Body of pancreas (tissue), 4 donors: ENCODE data around the gene IFITM1.
A peak's percentile ranks its signal among the peaks of the same experiment; 100 is the strongest.
"Not testable (repeated sequence)": the region's sequence is repeated elsewhere in the genome, so short reads cannot be mapped to it uniquely, and the experiment has no call there.

ENCODE experiments used
- CTCF ChIP-seq, 7 experiments: fragments of 450-650 bp in 4 of 7; fragments of 200-600 bp in 3 of 7; sonication (generic) in 3 of 7; IDR thresholded peaks; one replicate each; pipeline ENCODE4 v1.5.1; 2016 to 2019; ENCODE audit warnings: antibody characterized with exemption in 7 of 7
- POLR2A ChIP-seq, 3 donors: fragments of 450-650 bp; IDR thresholded peaks; one replicate each; pipeline ENCODE4 v1.6.1; 2016; ENCODE audit warnings: antibody characterized with exemption in 3 of 3, mild to moderate bottlenecking in 2 of 3

- not testable (repeated sequence) for TF ChIP-seq CTCF (IDR thresholded peaks at IDR 0.05)
- TF ChIP-seq POLR2A (IDR thresholded peaks at IDR 0.05): peak in 2 of 3 donors; percentile 52 to 53
Observed at GRCh38 chr11:309979-310572, 3.8 kb upstream of the IFITM1 start.
